Astrocyte (in vitro differentiated cells and primary cell): ENCODE measurements around the gene RPS21. TPM values are rescaled to one million over a fixed set of nuclear protein-coding genes. Genes with fewer than 3 reads are reported as not detected.

Experiments
- DNase-seq: peaks from one replicate; pipeline ENCODE4 v3.0.0-alpha.2; 2010; ENCODE audit warnings: low read depth
- FAIRE-seq: peaks from 2 replicates; lab custom pipeline; 2011; peaks lifted over from hg19 to GRCh38; lab: Jason Lieb, UNC
- H2AFZ ChIP-seq: 2 replicates; pipeline ENCODE4 v1.6.0; 2012; ENCODE audit warnings: low read depth, low read length, inconsistent platforms
- H3K27ac ChIP-seq: 2 replicates; pipeline ENCODE4 v1.5.1; 2011; ENCODE audit warnings: low read depth, low read length, inconsistent platforms
- H3K27me3 ChIP-seq: 2 replicates; pipeline ENCODE4 v1.6.0; 2011; ENCODE audit warnings: low read length, inconsistent platforms; ENCODE audit not compliant: insufficient read depth
- H3K36me3 ChIP-seq: 2 replicates; pipeline ENCODE4 v1.5.1; 2011; ENCODE audit warnings: low read length, inconsistent platforms; ENCODE audit not compliant: insufficient read depth
- H3K4me1 ChIP-seq: 2 replicates; pipeline ENCODE4 v1.5.1; 2011; ENCODE audit warnings: low read length, inconsistent platforms; ENCODE audit not compliant: insufficient read depth
- H3K4me2 ChIP-seq: 2 replicates; pipeline ENCODE4 v1.6.0; 2012; ENCODE audit warnings: low read length, inconsistent platforms
- H3K4me3 ChIP-seq: 2 replicates; pipeline ENCODE4 v1.5.1; 2011; ENCODE audit warnings: low read depth, mild to moderate bottlenecking, low read length, inconsistent platforms; ENCODE audit not compliant: insufficient read depth
- H3K79me2 ChIP-seq: 2 replicates; pipeline ENCODE4 v1.6.0; 2012; ENCODE audit warnings: mild to moderate bottlenecking, low read length, inconsistent platforms; ENCODE audit not compliant: insufficient read depth
- H3K9ac ChIP-seq: 2 replicates; pipeline ENCODE4 v1.6.0; 2012; ENCODE audit warnings: mild to moderate bottlenecking, low read length, inconsistent platforms
- H3K9me3 ChIP-seq: 2 replicates; pipeline ENCODE4 v1.5.1; 2012; ENCODE audit warnings: low read depth, mild to moderate bottlenecking, low read length, inconsistent platforms; ENCODE audit not compliant: insufficient read depth
- H4K20me1 ChIP-seq: 2 replicates; pipeline ENCODE4 v1.6.0; 2012; ENCODE audit warnings: low read length, inconsistent platforms; ENCODE audit not compliant: insufficient read depth
- H3K27ac Mint-ChIP-seq: one replicate; pipeline ENCODE4 v1.8.0; 2021; ENCODE audit warnings: mild to moderate bottlenecking, mixed read lengths; ENCODE audit not compliant: unreplicated experiment
- H3K27me3 Mint-ChIP-seq: one replicate; pipeline ENCODE4 v1.8.0; 2021; ENCODE audit warnings: low read depth, mixed read lengths; ENCODE audit not compliant: unreplicated experiment
- H3K36me3 Mint-ChIP-seq: one replicate; pipeline ENCODE4 v1.8.0; 2021; ENCODE audit warnings: low read depth, mixed read lengths; ENCODE audit not compliant: unreplicated experiment
- H3K4me1 Mint-ChIP-seq: one replicate; pipeline ENCODE4 v1.8.0; 2021; ENCODE audit warnings: low read depth, mixed read lengths; ENCODE audit not compliant: unreplicated experiment
- H3K4me3 Mint-ChIP-seq: one replicate; pipeline ENCODE4 v1.8.0; 2021; ENCODE audit warnings: mild to moderate bottlenecking, moderate library complexity, mixed read lengths; ENCODE audit not compliant: unreplicated experiment
- H3K9me3 Mint-ChIP-seq: one replicate; pipeline ENCODE4 v1.8.0; 2021; ENCODE audit warnings: mild to moderate bottlenecking, mixed read lengths; ENCODE audit not compliant: unreplicated experiment
- EZH2 ChIP-seq: IDR thresholded peaks from 2 replicates; pipeline ENCODE4 v1.6.1; 2012; ENCODE audit warnings: mild to moderate bottlenecking, low read length, inconsistent platforms; ENCODE audit not compliant: insufficient read depth
- total RNA-seq: library from RNA; stranded (reverse); gene quantifications from 2 replicates; pipeline ENCODE4 v1.2.1, GENCODE V29; 2021
- TF ChIP-seq, protein P1 (sequence below): IDR thresholded peaks from 2 replicates; pipeline ENCODE4 v1.5.1; 2011; ENCODE audit warnings: low read depth, mild to moderate bottlenecking, inconsistent platforms, low read length, moderate library complexity; ENCODE audit not compliant: insufficient read depth

RPS21 gene
- total RNA-seq, 1 donor from 2014 or later: 1,251 TPM

DNA sequence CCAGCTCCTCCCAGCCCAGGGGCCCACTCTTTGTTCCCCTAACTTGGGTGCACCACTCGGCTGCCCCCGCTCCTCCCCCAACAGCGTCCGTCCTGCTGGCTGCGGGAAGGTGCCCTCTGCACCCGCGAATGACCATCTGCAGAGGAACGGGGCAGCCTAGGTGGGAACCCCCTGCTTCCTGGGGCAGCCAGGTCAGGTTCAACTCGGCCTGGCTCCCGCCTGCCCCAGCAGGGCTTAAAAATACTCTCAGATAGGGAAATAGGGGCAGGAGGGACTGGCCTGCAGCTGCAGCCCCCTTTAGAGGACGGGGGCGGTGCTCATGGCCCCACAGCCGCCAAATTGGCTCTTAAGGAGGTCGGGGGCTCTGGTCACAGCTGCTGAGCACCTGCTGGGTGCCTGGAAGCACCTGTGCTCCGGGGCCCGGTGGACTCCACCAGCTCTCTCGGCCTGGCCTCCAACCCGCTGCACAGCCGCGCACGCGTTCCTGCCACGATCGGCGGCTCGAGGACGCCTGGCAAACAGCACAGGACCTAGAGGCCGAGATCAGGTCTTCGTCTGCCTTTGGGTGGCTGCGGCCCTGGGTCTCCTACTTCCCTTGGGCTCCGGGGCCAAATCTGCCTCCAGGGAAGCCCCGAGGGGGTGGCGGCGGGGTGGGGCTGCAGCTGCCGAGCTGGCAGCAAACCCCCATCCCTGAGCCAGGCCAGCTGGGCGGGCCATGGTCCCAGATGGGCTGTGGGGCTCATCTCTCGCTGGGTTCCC is 19.1 kb upstream of the RPS21 start:
- Mint-ChIP-seq H3K27me3 (no peaks in the 10 kb centered on the region), H3K36me3 (no peaks in the 10 kb centered on the region), H3K4me3 (peak overlapping the region; percentile 45), H3K4me1 (peaks cover 20% of the 10 kb centered on the region), H3K9me3 (no peaks in the 10 kb centered on the region), H3K27ac (no peak overlapping the region)
- Histone ChIP-seq H3K27ac (no peak overlapping the region), H3K4me1 (peaks cover 57% of the 10 kb centered on the region), H3K9me3 (no peaks in the 10 kb centered on the region), H3K27me3 (no peaks in the 10 kb centered on the region), H2AFZ (no peak overlapping the region), H3K4me2 (peak overlapping the region; percentile 79), H3K9ac (no peak overlapping the region), H3K4me3 (no peak overlapping the region), H4K20me1 (peaks cover 45% of the 10 kb centered on the region), H3K36me3 (no peaks in the 10 kb centered on the region), H3K79me2 (peaks cover 14% of the 10 kb centered on the region)
- DNase-seq: no peak
- TF ChIP-seq, protein P1, sequence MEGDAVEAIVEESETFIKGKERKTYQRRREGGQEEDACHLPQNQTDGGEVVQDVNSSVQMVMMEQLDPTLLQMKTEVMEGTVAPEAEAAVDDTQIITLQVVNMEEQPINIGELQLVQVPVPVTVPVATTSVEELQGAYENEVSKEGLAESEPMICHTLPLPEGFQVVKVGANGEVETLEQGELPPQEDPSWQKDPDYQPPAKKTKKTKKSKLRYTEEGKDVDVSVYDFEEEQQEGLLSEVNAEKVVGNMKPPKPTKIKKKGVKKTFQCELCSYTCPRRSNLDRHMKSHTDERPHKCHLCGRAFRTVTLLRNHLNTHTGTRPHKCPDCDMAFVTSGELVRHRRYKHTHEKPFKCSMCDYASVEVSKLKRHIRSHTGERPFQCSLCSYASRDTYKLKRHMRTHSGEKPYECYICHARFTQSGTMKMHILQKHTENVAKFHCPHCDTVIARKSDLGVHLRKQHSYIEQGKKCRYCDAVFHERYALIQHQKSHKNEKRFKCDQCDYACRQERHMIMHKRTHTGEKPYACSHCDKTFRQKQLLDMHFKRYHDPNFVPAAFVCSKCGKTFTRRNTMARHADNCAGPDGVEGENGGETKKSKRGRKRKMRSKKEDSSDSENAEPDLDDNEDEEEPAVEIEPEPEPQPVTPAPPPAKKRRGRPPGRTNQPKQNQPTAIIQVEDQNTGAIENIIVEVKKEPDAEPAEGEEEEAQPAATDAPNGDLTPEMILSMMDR: no peak
- peak; percentile 82 for TF ChIP-seq EZH2
- FAIRE-seq: no peak

DNA sequence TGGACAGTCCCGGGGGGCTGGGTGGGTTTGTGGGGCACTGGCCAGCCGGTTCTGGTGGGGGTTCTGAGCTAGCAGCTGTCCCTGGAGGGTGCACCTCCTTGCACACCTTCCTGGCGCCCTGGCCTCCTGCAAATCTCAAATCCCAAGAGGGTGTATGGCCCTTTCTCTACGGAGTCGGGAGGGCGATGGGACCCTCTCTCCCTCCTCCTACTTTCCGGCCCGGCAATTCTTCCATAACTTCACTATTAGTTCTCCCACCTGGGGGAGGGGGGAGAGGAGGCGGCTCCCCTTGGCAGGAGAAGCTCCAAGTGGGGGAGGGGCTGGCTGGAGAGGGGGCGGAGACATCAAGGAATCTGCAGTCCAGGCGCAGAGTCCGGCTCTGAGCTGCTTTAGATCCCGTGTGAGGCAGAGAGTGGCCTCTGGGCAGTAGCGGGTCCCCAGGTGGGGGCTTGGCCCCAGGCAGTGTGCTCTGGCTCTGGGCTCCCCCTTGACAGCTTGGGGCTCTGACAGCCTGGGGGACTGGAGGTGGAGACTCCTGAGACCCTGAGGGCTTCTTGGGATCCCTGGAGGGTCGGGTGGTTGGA is 18.4 kb upstream of the RPS21 start:
- DNase-seq: no peak
- Mint-ChIP-seq H3K4me3 (peak overlapping the region; percentile 72), H3K9me3 (no peaks in the 10 kb centered on the region), H3K27ac (peak overlapping the region; percentile 69), H3K27me3 (no peaks in the 10 kb centered on the region), H3K4me1 (peaks cover 23% of the 10 kb centered on the region), H3K36me3 (no peaks in the 10 kb centered on the region)
- Histone ChIP-seq H2AFZ (no peak overlapping the region), H3K9ac (no peak overlapping the region), H3K36me3 (no peaks in the 10 kb centered on the region), H3K4me3 (no peak overlapping the region), H3K27me3 (no peaks in the 10 kb centered on the region), H3K27ac (no peak overlapping the region), H3K4me2 (peak overlapping the region; percentile 79), H3K9me3 (no peaks in the 10 kb centered on the region), H3K79me2 (peaks cover 10% of the 10 kb centered on the region), H3K4me1 (peaks cover 57% of the 10 kb centered on the region), H4K20me1 (peaks cover 40% of the 10 kb centered on the region)
- no peak for FAIRE-seq
- TF ChIP-seq, protein P1: no peak
- no peak for TF ChIP-seq EZH2
